GM23338 (cell line): ENCODE data around the gene EXO1. TPM values are rescaled to one million over a fixed set of nuclear protein-coding genes. Genes with fewer than 3 reads are reported as not detected.

Experiments used
- ATAC-seq: fragments of 200-7000 bp; cut with Tn5 transposase; 3 replicates; pipeline ENCODE4 v1.9.1; 2020
- DNase-seq: peaks from one replicate; pipeline ENCODE4 v3.0.0-alpha.2; 2015; ENCODE audit warnings: low spot score
- H2AFZ ChIP-seq: fragments of 200-600 bp; sonication (generic); 2 replicates; pipeline ENCODE4 v1.8.0; 2016; ENCODE audit warnings: antibody characterized with exemption, mild to moderate bottlenecking, moderate library complexity
- H3F3A ChIP-seq: fragments of 200-600 bp; sonication (generic); replicated peaks from 2 replicates; pipeline ENCODE4 v1.8.0; 2017; ENCODE audit warnings: antibody characterized with exemption, mixed run types, low read depth
- H3K27ac ChIP-seq: fragments of 200-600 bp; sonication (generic); 2 replicates; pipeline ENCODE4 v1.6.1; 2016; ENCODE audit warnings: low read depth
- H3K27me3 ChIP-seq: fragments of 200-600 bp; sonication (generic); 2 replicates; pipeline ENCODE4 v1.8.0; 2016; ENCODE audit warnings: mild to moderate bottlenecking, mixed run types, moderate library complexity; ENCODE audit not compliant: insufficient read depth
- H3K36me3 ChIP-seq: fragments of 200-600 bp; sonication (generic); 2 replicates; pipeline ENCODE4 v1.8.0; 2016; ENCODE audit warnings: mild to moderate bottlenecking; ENCODE audit not compliant: insufficient read depth
- H3K4me1 ChIP-seq: fragments of 200-600 bp; sonication (generic); 2 replicates; pipeline ENCODE4 v1.8.0; 2016; ENCODE audit warnings: mild to moderate bottlenecking, moderate library complexity; ENCODE audit not compliant: insufficient read depth
- H3K4me2 ChIP-seq: fragments of 200-600 bp; sonication (generic); 2 replicates; pipeline ENCODE4 v1.7.1; 2017; ENCODE audit warnings: mixed run types
- H3K4me3 ChIP-seq: fragments of 200-600 bp; sonication (generic); 2 replicates; pipeline ENCODE4 v1.6.1; 2016; ENCODE audit warnings: mixed run types
- H3K79me2 ChIP-seq: fragments of 200-600 bp; sonication (generic); replicated peaks from 2 replicates; pipeline ENCODE4 v1.8.0; 2017; ENCODE audit warnings: mild to moderate bottlenecking; ENCODE audit not compliant: insufficient read depth
- H3K9me2 ChIP-seq: fragments of 200-600 bp; sonication (generic); 2 replicates; pipeline ENCODE4 v1.8.0; 2017; ENCODE audit not compliant: insufficient read depth
- H4K20me1 ChIP-seq: fragments of 200-600 bp; sonication (generic); replicated peaks from 2 replicates; pipeline ENCODE4 v1.8.0; 2017; ENCODE audit warnings: mild to moderate bottlenecking; ENCODE audit not compliant: insufficient read depth
- H3K27ac Mint-ChIP-seq: 2 replicates; pipeline ENCODE4 v1.8.0; 2020; ENCODE audit warnings: inconsistent platforms, mild to moderate bottlenecking, moderate library complexity, mixed read lengths
- H3K27me3 Mint-ChIP-seq: 3 replicates; pipeline ENCODE4 v1.8.0; 2022; ENCODE audit warnings: low read depth, mild to moderate bottlenecking, moderate library complexity, mixed read lengths, inconsistent platforms; ENCODE audit not compliant: insufficient read depth, poor library complexity
- H3K36me3 Mint-ChIP-seq: 3 replicates; pipeline ENCODE4 v1.8.0; 2021; ENCODE audit warnings: low read depth, mild to moderate bottlenecking, inconsistent platforms, moderate library complexity, mixed read lengths
- H3K4me1 Mint-ChIP-seq: 3 replicates; pipeline ENCODE4 v1.8.0; 2020; ENCODE audit warnings: mild to moderate bottlenecking, inconsistent platforms, mixed read lengths
- H3K4me3 Mint-ChIP-seq: 3 replicates; pipeline ENCODE4 v1.8.0; 2021; ENCODE audit warnings: moderate library complexity, mild to moderate bottlenecking, inconsistent platforms, mixed read lengths
- H3K9me3 Mint-ChIP-seq: 3 replicates; pipeline ENCODE4 v1.8.0; 2020; ENCODE audit warnings: moderate library complexity, mild to moderate bottlenecking, inconsistent platforms, mixed read lengths
- CREB1 ChIP-seq: fragments of 250-450 bp; sonication (Bioruptor Pico); IDR thresholded peaks from 2 replicates; pipeline ENCODE4 v1.5.0; 2020; ENCODE audit warnings: low read depth, mild to moderate bottlenecking, moderate library complexity
- EZH2 ChIP-seq: fragments of 200-600 bp; sonication (generic); IDR thresholded peaks from one replicate; pipeline ENCODE4 v1.8.0; 2017; ENCODE audit warnings: antibody characterized with exemption, mild to moderate bottlenecking, low read depth; ENCODE audit not compliant: unreplicated experiment
- EZH2phosphoT487 ChIP-seq: fragments of 200-600 bp; sonication (generic); IDR thresholded peaks from one replicate; pipeline ENCODE4 v1.8.1; 2018; ENCODE audit warnings: antibody characterized with exemption; ENCODE audit not compliant: unreplicated experiment
- NANOG ChIP-seq: IDR thresholded peaks from 2 replicates; pipeline ENCODE4 v1.6.1; 2016; ENCODE audit warnings: antibody characterized with exemption, borderline replicate concordance
- POLR2AphosphoS5 ChIP-seq: IDR thresholded peaks from 2 replicates; pipeline ENCODE4 v1.6.1; 2016; ENCODE audit warnings: antibody characterized with exemption, low read depth
- ZNF331 ChIP-seq: fragments of 250-450 bp; sonication (Bioruptor Pico); IDR thresholded peaks from 2 replicates; pipeline ENCODE4 v1.5.0; 2020; ENCODE audit warnings: low read depth, mild to moderate bottlenecking, moderate library complexity
- polyA plus RNA-seq: library from polyadenylated mRNA; unstranded; fragments of >200 nt; fragmentation: Nextera tagmentation; extraction: Ambion mirVana; gene quantifications from 2 replicates; pipeline ENCODE4 v1.2.1, GENCODE V29; 2016
- total RNA-seq: library from RNA; depleted of rRNA; stranded (reverse); fragments of >200 nt; shearing (Covaris generic); gene quantifications from 2 replicates; pipeline ENCODE4 v1.2.3, GENCODE V29; 2014
- TF ChIP-seq, protein P1 (sequence below), 2 experiments: fragments of 200-600 bp in 1 of 2; sonication (generic) in 1 of 2; conservative IDR thresholded peaks; 2 replicates each; pipeline versions ENCODE4 v1.5.1 to v1.6.1; 2016 to 2017; ENCODE audit warnings: antibody characterized with exemption in 2 of 2, low read depth in 2 of 2, mild to moderate bottlenecking in 2 of 2, moderate library complexity in 1 of 2
- TF ChIP-seq, protein P2 (sequence below): IDR thresholded peaks from one replicate; pipeline ENCODE4 v1.6.1; 2018; ENCODE audit warnings: antibody characterized with exemption; ENCODE audit not compliant: unreplicated experiment

EXO1 gene
- total and polyA plus RNA-seq, 2 experiments from 2014 or later = 16.2 to 34.0 TPM

DNA sequence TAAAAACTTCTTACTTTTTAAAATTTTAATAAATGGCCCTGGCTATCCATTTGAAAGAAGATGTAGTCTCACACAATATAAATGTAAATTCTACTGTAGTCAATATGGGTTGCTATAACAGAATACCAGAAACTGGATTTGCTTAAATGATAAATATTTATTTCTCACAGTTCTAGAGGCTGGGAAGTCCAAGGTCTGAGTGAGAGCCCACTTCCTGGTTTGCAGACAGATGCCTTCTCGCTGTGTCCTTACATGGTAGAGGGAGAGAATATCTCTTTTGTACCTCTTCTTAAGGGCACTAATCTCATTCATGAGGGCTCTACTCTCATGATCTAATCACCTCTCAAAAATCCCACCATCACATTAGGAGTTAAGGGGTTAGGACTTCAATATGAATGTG lies 35.2 kb downstream of the EXO1 start:
- Mint-ChIP-seq H3K27ac (no peak overlapping the region), H3K27me3 (no peaks in the 10 kb centered on the region), H3K36me3 (peaks cover 64% of the 10 kb centered on the region), H3K4me1 (no peaks in the 10 kb centered on the region), H3K4me3 (no peak overlapping the region), H3K9me3 (no peaks in the 10 kb centered on the region)
- Histone ChIP-seq H3K79me2 (no peaks in the 10 kb centered on the region; the same call in 1 of the 2 replicates), H3F3A (no peaks in the 10 kb centered on the region), H3K9me2 (no peaks in the 10 kb centered on the region), H3K4me1 (no peaks in the 10 kb centered on the region), H3K27ac (no peak overlapping the region), H2AFZ (no peak overlapping the region), H3K4me3 (no peak overlapping the region), H3K36me3 (peaks cover 50% of the 10 kb centered on the region), H4K20me1 (peaks cover 7% of the 10 kb centered on the region; the same call in 1 of the 2 replicates), H3K4me2 (no peak overlapping the region), H3K27me3 (no peaks in the 10 kb centered on the region)
- no peak for DNase-seq
- no peak for ATAC-seq
- TF ChIP-seq, protein P1, sequence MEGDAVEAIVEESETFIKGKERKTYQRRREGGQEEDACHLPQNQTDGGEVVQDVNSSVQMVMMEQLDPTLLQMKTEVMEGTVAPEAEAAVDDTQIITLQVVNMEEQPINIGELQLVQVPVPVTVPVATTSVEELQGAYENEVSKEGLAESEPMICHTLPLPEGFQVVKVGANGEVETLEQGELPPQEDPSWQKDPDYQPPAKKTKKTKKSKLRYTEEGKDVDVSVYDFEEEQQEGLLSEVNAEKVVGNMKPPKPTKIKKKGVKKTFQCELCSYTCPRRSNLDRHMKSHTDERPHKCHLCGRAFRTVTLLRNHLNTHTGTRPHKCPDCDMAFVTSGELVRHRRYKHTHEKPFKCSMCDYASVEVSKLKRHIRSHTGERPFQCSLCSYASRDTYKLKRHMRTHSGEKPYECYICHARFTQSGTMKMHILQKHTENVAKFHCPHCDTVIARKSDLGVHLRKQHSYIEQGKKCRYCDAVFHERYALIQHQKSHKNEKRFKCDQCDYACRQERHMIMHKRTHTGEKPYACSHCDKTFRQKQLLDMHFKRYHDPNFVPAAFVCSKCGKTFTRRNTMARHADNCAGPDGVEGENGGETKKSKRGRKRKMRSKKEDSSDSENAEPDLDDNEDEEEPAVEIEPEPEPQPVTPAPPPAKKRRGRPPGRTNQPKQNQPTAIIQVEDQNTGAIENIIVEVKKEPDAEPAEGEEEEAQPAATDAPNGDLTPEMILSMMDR (conservative IDR thresholded peaks at IDR 0.05; ENCODE audit: low read depth in 2 of 2) = no peak
- TF ChIP-seq CREB1 (CRISPR knock-in tag) = no peak
- no peak for TF ChIP-seq EZH2
- no peak for TF ChIP-seq POLR2AphosphoS5
- TF ChIP-seq ZNF331 (CRISPR knock-in tag) = no peak
- TF ChIP-seq, protein P2, sequence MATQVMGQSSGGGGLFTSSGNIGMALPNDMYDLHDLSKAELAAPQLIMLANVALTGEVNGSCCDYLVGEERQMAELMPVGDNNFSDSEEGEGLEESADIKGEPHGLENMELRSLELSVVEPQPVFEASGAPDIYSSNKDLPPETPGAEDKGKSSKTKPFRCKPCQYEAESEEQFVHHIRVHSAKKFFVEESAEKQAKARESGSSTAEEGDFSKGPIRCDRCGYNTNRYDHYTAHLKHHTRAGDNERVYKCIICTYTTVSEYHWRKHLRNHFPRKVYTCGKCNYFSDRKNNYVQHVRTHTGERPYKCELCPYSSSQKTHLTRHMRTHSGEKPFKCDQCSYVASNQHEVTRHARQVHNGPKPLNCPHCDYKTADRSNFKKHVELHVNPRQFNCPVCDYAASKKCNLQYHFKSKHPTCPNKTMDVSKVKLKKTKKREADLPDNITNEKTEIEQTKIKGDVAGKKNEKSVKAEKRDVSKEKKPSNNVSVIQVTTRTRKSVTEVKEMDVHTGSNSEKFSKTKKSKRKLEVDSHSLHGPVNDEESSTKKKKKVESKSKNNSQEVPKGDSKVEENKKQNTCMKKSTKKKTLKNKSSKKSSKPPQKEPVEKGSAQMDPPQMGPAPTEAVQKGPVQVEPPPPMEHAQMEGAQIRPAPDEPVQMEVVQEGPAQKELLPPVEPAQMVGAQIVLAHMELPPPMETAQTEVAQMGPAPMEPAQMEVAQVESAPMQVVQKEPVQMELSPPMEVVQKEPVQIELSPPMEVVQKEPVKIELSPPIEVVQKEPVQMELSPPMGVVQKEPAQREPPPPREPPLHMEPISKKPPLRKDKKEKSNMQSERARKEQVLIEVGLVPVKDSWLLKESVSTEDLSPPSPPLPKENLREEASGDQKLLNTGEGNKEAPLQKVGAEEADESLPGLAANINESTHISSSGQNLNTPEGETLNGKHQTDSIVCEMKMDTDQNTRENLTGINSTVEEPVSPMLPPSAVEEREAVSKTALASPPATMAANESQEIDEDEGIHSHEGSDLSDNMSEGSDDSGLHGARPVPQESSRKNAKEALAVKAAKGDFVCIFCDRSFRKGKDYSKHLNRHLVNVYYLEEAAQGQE = no peak
- no peak for TF ChIP-seq EZH2phosphoT487

DNA sequence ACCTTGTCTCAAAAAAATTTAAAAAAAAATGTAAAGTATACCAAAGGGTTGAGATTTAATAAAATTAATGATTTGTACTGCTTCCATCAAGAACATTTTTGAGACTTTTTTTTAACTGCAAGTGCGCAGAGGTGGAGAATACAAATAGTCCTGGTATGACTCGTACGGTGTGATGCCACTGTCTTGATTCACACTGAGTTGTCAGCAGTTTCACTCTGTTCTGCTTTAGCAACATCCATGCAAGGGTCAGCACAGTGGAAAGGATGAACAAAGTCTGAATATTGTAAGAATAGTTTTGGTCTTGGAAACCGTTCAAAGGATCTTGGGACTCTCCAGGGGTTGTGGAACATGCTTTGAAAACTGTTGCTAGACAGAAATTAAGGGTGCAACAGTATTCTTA lies 40.2 kb downstream of the EXO1 start:
- no peak overlapping the region for H3K4me3 Mint-ChIP-seq
- H3K79me2 ChIP-seq = no peaks in the 10 kb centered on the region; the same call in 1 of the 2 replicates
- no peaks in the 10 kb centered on the region for H3K4me1 Mint-ChIP-seq
- TF ChIP-seq, protein P1 (conservative IDR thresholded peaks at IDR 0.05; ENCODE audit: low read depth in 2 of 2) = no peak
- TF ChIP-seq EZH2phosphoT487 = no peak
- TF ChIP-seq NANOG = no peak
- no peak for TF ChIP-seq CREB1 (CRISPR knock-in tag)
- no peak overlapping the region for H3K27ac ChIP-seq
- DNase-seq = no peak
- H3K36me3 Mint-ChIP-seq = peaks cover 50% of the 10 kb centered on the region
- ATAC-seq = no peak
- H3K27ac Mint-ChIP-seq = no peak overlapping the region
- no peak overlapping the region for H3K4me3 ChIP-seq
- H3K4me1 ChIP-seq = no peaks in the 10 kb centered on the region
- H3K27me3 ChIP-seq = no peaks in the 10 kb centered on the region
- H4K20me1 ChIP-seq = no peaks in the 10 kb centered on the region; the same call in 1 of the 2 replicates
- H2AFZ ChIP-seq = no peak overlapping the region
- H3K9me2 ChIP-seq = no peaks in the 10 kb centered on the region
- no peaks in the 10 kb centered on the region for H3F3A ChIP-seq
- no peak overlapping the region for H3K4me2 ChIP-seq
- peaks cover 27% of the 10 kb centered on the region for H3K36me3 ChIP-seq
- no peaks in the 10 kb centered on the region for H3K9me3 Mint-ChIP-seq
- no peaks in the 10 kb centered on the region for H3K27me3 Mint-ChIP-seq
